ENCODE data around the gene SF1.

- TF ChIP-seq CTCF (conservative IDR thresholded peaks at IDR 0.05; ENCODE audit: low read length) (no peak), EZH2phosphoT487 (IDR thresholded peaks at IDR 0.05; ENCODE audit: borderline replicate concordance) (no peak)
These were observed 62.4 kb downstream of the SF1 start for GRCh38 chr11:64715756-64716472.
